ENCODE data around the gene FRMD5. TPM values are rescaled to one million over a fixed set of nuclear protein-coding genes. Genes with fewer than 3 reads are reported as not detected.
A peak's percentile ranks its signal among the peaks of the same experiment; 100 is the strongest.

The FRMD5 gene
- total RNA-seq, 1 donor from 2014 or later, result 0.09 TPM

GRCh38 chr15:44081026-44082013 is 113.8 kb downstream of the FRMD5 start:
- Mint-ChIP-seq H3K4me3 (ENCODE audit: low read depth) (no peak overlapping the region), H3K27me3 (ENCODE audit: low read depth) (peaks cover 40% of the 10 kb centered on the region), H3K4me1 (ENCODE audit: low read depth) (no peaks in the 10 kb centered on the region), H3K36me3 (ENCODE audit: low read depth) (no peaks in the 10 kb centered on the region), H3K27ac (no peak overlapping the region), H3K9me3 (no peaks in the 10 kb centered on the region)
- no peak for DNase-seq (ENCODE audit: low spot score)
- intact Hi-C loops (cut with micrococcal nuclease), result no loop called here

DNA sequence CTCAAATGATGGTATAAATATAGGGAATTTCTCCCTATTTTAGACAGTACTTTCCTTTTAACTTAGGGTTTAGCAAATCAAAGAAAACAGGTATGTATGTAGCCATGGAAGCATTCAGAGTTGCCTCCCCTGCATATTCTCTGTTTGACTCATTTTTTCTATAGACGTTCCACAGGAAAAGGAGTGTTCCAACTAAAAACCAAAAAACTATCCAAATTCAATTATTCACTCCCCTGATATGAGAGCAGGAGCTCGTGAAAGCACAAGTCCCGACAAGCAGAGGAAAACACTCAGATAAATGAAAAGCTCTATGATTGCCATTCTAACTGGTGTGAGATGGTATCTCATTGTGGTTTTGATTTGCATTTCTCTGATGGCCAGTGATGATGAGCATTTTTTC is 119.5 kb downstream of the FRMD5 start:
- no peak overlapping the region for H3K4me3 Mint-ChIP-seq (ENCODE audit: low read depth)
- peaks cover 35% of the 10 kb centered on the region for H3K27me3 Mint-ChIP-seq (ENCODE audit: low read depth)
- DNase-seq (ENCODE audit: low spot score), result no peak
- H3K9me3 Mint-ChIP-seq, result peaks cover 6% of the 10 kb centered on the region
- H3K27ac Mint-ChIP-seq, result no peak overlapping the region
- no peaks in the 10 kb centered on the region for H3K36me3 Mint-ChIP-seq (ENCODE audit: low read depth)
- no peaks in the 10 kb centered on the region for H3K4me1 Mint-ChIP-seq (ENCODE audit: low read depth)
- intact Hi-C loops (cut with micrococcal nuclease), result no loop called here

GRCh38 chr15:44069489-44069888 is 125.6 kb downstream of the FRMD5 start:
- no peak for DNase-seq (ENCODE audit: low spot score)
- H3K9me3 Mint-ChIP-seq, result no peaks in the 10 kb centered on the region
- intact Hi-C loops (cut with micrococcal nuclease), result no loop called here

GRCh38 chr15:44068347-44068746 is 126.7 kb downstream of the FRMD5 start:
- intact Hi-C loops (cut with micrococcal nuclease), result no loop called here
- no peak overlapping the region for H3K4me3 Mint-ChIP-seq (ENCODE audit: low read depth)
- no peak overlapping the region for H3K27ac Mint-ChIP-seq
- DNase-seq (ENCODE audit: low spot score), result no peak
- no peaks in the 10 kb centered on the region for H3K9me3 Mint-ChIP-seq
- peaks cover 4% of the 10 kb centered on the region for H3K4me1 Mint-ChIP-seq (ENCODE audit: low read depth)
- H3K27me3 Mint-ChIP-seq (ENCODE audit: low read depth), result peaks cover 41% of the 10 kb centered on the region
- no peaks in the 10 kb centered on the region for H3K36me3 Mint-ChIP-seq (ENCODE audit: low read depth)

More at GRCh38 chr15:44069489-44069888, 125.6 kb downstream of the FRMD5 start:
- H3K4me3 Mint-ChIP-seq (ENCODE audit: low read depth), result no peak overlapping the region
- no peaks in the 10 kb centered on the region for H3K36me3 Mint-ChIP-seq (ENCODE audit: low read depth)
- H3K27me3 Mint-ChIP-seq (ENCODE audit: low read depth), result peaks cover 43% of the 10 kb centered on the region
- no peak overlapping the region for H3K27ac Mint-ChIP-seq
- H3K4me1 Mint-ChIP-seq (ENCODE audit: low read depth), result peaks cover 4% of the 10 kb centered on the region

DNA sequence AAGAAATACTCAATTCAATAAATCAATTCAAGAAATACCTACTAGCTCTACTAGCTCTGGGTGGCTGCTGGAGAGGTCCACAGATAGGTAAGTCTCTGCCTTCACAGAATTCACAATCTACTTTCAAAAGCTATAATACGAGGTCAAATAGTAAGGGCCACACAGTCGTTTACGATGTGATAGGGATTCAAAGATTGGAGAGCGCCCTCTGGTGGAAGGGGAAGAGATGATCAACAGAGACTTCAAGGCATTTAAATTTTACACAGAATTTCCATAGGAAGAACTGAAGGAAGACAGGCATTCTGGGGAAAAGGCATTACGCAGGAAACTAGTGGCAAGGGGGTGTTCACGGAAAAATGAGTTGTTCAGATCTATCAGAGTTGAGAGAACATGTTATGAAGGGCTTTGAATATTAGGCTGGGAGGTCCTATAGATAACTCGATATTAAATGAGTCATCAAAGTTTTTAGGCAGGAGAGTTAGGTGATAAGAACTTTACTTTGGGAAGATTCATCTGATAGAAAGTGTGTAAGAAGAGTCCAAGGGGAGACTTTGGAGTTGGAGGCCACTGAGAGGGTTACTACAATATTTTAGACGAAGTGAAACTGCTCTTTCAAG is 128.8 kb downstream of the FRMD5 start:
- Mint-ChIP-seq H3K27me3 (ENCODE audit: low read depth) (peaks cover 33% of the 10 kb centered on the region), H3K4me1 (ENCODE audit: low read depth) (peaks cover 4% of the 10 kb centered on the region), H3K4me3 (ENCODE audit: low read depth) (no peak overlapping the region), H3K36me3 (ENCODE audit: low read depth) (no peaks in the 10 kb centered on the region), H3K9me3 (no peaks in the 10 kb centered on the region), H3K27ac (no peak overlapping the region)
- DNase-seq (ENCODE audit: low spot score), result peak; percentile 33
- intact Hi-C loops (cut with micrococcal nuclease), result loop anchor here (1.0 kb wide), 1 partner anchor 163 kb away; no protein-coding TSS in a partner anchor

DNA sequence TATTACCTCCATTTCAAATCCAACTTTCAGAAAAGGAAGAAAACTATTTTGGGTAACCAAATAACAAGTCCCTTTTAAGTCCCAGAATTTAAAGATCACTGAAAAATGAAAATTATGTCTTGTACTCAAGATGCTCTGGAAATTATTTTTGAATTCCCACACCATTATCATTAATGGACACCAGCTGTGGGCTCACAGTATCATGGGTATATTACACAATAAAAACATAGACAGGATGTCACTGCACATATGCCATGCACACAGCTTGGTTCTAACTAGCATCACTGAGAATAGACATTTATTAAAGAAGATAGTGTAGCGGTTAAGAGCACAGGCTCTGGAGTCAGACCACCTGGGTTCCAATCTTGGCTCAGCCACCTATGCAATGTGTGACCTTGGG is 130.4 kb downstream of the FRMD5 start:
- peaks cover 4% of the 10 kb centered on the region for H3K4me1 Mint-ChIP-seq (ENCODE audit: low read depth)
- intact Hi-C loops (cut with micrococcal nuclease), result no loop called here
- H3K27me3 Mint-ChIP-seq (ENCODE audit: low read depth), result peaks cover 35% of the 10 kb centered on the region
- H3K9me3 Mint-ChIP-seq, result no peaks in the 10 kb centered on the region
- no peak for DNase-seq (ENCODE audit: low spot score)
- H3K27ac Mint-ChIP-seq, result no peak overlapping the region
- H3K4me3 Mint-ChIP-seq (ENCODE audit: low read depth), result no peak overlapping the region
- no peaks in the 10 kb centered on the region for H3K36me3 Mint-ChIP-seq (ENCODE audit: low read depth)

DNA sequence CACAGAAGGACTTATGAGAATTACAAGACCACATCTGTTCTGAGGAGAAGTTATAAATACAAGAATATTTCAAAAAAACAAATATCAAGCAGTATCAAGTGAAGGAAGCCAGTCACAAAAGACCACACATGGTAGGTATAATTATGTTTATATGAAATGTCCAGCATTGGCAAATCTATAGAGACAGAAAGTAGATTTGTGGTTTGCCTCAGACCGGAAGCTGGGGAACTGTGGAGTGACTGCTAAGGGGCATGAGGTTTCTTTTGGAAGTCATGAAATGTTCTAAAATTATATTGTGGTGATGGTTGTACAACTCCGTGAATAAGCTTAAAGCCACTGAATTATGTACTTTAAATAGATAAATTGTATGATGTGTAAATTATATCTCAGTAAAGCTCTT is 136.9 kb downstream of the FRMD5 start:
- Mint-ChIP-seq H3K27ac (no peak overlapping the region), H3K27me3 (ENCODE audit: low read depth) (peaks cover 42% of the 10 kb centered on the region), H3K36me3 (ENCODE audit: low read depth) (no peaks in the 10 kb centered on the region), H3K4me3 (ENCODE audit: low read depth) (no peak overlapping the region), H3K4me1 (ENCODE audit: low read depth) (peaks cover 5% of the 10 kb centered on the region), H3K9me3 (no peaks in the 10 kb centered on the region)
- DNase-seq (ENCODE audit: low spot score), result no peak
- intact Hi-C loops (cut with micrococcal nuclease), result no loop called here

DNA sequence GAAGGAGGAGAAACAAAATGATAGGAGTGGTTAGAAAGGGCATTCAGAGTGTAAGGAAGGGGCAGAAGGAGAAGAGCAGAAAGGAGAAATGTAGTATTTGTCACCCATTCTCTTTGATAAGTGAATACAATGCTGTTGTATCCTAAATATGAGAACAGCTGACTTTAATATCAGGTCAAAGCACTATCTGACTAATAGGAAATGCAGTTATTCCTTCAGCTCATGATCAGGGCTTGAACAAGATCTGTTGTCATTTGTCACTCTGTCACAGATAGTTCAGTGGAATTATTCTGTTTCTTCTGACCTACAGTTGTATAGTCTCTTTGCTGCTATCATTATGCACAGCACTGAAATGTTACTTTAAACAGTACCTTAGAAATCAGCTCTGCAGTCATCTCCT is 149.4 kb downstream of the FRMD5 start:
- Mint-ChIP-seq H3K36me3 (ENCODE audit: low read depth) (no peaks in the 10 kb centered on the region), H3K4me1 (ENCODE audit: low read depth) (peaks cover 9% of the 10 kb centered on the region), H3K9me3 (no peaks in the 10 kb centered on the region), H3K4me3 (ENCODE audit: low read depth) (no peak overlapping the region), H3K27me3 (ENCODE audit: low read depth) (peaks cover 11% of the 10 kb centered on the region), H3K27ac (peak overlapping the region; percentile 10)
- intact Hi-C loops (cut with micrococcal nuclease), result no loop called here
- DNase-seq (ENCODE audit: low spot score), result no peak

DNA sequence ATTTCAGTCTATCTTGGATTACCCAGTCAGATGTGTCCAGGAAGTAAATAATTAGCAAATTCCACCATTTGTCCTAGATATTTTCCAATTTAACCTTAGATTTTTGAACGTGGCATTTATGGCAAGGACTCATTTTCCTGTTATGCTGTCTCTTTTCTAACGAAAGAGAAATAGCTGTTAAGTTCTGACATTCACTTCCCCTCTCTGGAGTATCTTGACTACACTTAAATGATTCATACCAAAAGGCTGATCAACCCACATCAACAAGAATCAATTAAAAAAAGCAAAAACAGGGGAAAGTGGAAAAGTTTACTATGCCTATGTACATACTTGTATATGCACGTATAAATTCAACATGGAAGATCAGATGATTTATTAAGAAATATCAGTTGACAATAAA is 149.9 kb downstream of the FRMD5 start:
- H3K4me3 Mint-ChIP-seq (ENCODE audit: low read depth), result no peak overlapping the region
- DNase-seq (ENCODE audit: low spot score), result no peak
- no peaks in the 10 kb centered on the region for H3K36me3 Mint-ChIP-seq (ENCODE audit: low read depth)
- peak overlapping the region; percentile 10 for H3K27ac Mint-ChIP-seq
- H3K27me3 Mint-ChIP-seq (ENCODE audit: low read depth), result peaks cover 11% of the 10 kb centered on the region
- intact Hi-C loops (cut with micrococcal nuclease), result no loop called here
- no peaks in the 10 kb centered on the region for H3K9me3 Mint-ChIP-seq
- peaks cover 9% of the 10 kb centered on the region for H3K4me1 Mint-ChIP-seq (ENCODE audit: low read depth)

- no peaks in the 10 kb centered on the region for H3K4me1 Mint-ChIP-seq (ENCODE audit: low read depth)
- H3K27ac Mint-ChIP-seq, result no peak overlapping the region
- peaks cover 26% of the 10 kb centered on the region for H3K27me3 Mint-ChIP-seq (ENCODE audit: low read depth)
- no peaks in the 10 kb centered on the region for H3K9me3 Mint-ChIP-seq
- intact Hi-C loops (cut with micrococcal nuclease), result no loop called here
- H3K36me3 Mint-ChIP-seq (ENCODE audit: low read depth), result no peaks in the 10 kb centered on the region
- no peak for DNase-seq (ENCODE audit: low spot score)
- no peak overlapping the region for H3K4me3 Mint-ChIP-seq (ENCODE audit: low read depth)
These were observed 156.3 kb downstream of the FRMD5 start for GRCh38 chr15:44038755-44039191.

- DNase-seq (ENCODE audit: low spot score), result no peak
- no peak overlapping the region for H3K27ac Mint-ChIP-seq
- H3K4me3 Mint-ChIP-seq (ENCODE audit: low read depth), result no peak overlapping the region
- no peaks in the 10 kb centered on the region for H3K4me1 Mint-ChIP-seq (ENCODE audit: low read depth)
- H3K36me3 Mint-ChIP-seq (ENCODE audit: low read depth), result no peaks in the 10 kb centered on the region
- peaks cover 24% of the 10 kb centered on the region for H3K27me3 Mint-ChIP-seq (ENCODE audit: low read depth)
- H3K9me3 Mint-ChIP-seq, result no peaks in the 10 kb centered on the region
- intact Hi-C loops (cut with micrococcal nuclease), result no loop called here
These were observed 159.0 kb downstream of the FRMD5 start for GRCh38 chr15:44035781-44036699.

DNA sequence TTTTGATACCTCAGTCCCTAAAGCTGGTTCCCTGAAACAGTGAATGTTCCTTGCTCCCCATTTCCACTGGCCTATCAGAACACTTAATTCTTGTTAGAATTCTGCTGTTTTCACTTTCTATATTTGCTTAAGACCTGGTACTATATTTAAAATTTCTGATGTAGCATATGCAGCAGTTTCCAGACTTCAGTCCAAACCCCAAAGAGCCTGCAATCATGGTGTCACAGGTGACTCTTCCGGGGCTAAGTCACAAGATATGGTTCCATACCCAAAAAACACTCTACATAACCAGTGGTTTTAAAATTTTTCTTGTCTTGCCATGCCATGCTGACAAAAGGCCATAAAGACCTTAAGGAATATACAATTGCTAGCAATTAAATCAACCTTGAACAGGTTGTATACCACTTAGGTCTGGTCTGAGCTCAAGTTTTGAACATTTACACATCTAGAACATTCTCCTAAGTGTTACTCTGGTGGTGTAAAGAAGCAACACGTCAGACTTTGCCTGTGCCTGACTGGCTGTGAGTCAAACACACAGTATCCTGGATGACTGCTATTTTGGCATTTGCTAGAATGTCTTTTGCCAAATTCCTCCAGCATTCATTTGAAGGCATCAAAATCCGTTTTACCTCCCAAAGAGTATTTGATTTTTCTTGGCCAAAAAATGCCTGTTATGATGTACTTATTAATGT is 160.0 kb downstream of the FRMD5 start:
- no peaks in the 10 kb centered on the region for H3K9me3 Mint-ChIP-seq
- DNase-seq (ENCODE audit: low spot score), result no peak
- peaks cover 27% of the 10 kb centered on the region for H3K27me3 Mint-ChIP-seq (ENCODE audit: low read depth)
- no peaks in the 10 kb centered on the region for H3K36me3 Mint-ChIP-seq (ENCODE audit: low read depth)
- no peak overlapping the region for H3K27ac Mint-ChIP-seq
- intact Hi-C loops (cut with micrococcal nuclease), result no loop called here
- H3K4me1 Mint-ChIP-seq (ENCODE audit: low read depth), result no peaks in the 10 kb centered on the region
- no peak overlapping the region for H3K4me3 Mint-ChIP-seq (ENCODE audit: low read depth)
